Activated B cell treated with CpG ODN at 0.5 μM for 24 hours (primary cell): ENCODE results near the gene GGA1. TPM values are rescaled to one million over a fixed set of nuclear protein-coding genes. Genes with fewer than 3 reads are reported as not detected.

ENCODE experiments used
- ATAC-seq: fragments of 200-7000 bp; cut with Tn5 transposase; one replicate; pipeline ENCODE4 v1.10.0; 2021; ENCODE audit warnings: low read depth, mild to moderate bottlenecking, moderate library complexity
- CTCF ChIA-PET: fragments of 350-600 bp; sonication (Branson Sonifier 250); formaldehyde crosslinking; loops from one replicate; lab custom pipeline; 2021; ENCODE audit warnings: antibody characterized with exemption; lab: Charles Lee
- POLR2A ChIA-PET: fragments of 350-600 bp; sonication (Branson Sonifier 250); formaldehyde crosslinking; loops from one replicate; lab custom pipeline; 2021; ENCODE audit warnings: antibody characterized with exemption; lab: Charles Lee
- DNase-seq: peaks from one replicate; pipeline ENCODE4 v3.0.0; 2022
- H3K27ac Mint-ChIP-seq: one replicate; pipeline ENCODE4 v1.8.0; 2020; ENCODE audit warnings: mixed read lengths
- H3K27me3 Mint-ChIP-seq: one replicate; pipeline ENCODE4 v1.8.0; 2021; ENCODE audit warnings: mixed read lengths
- H3K36me3 Mint-ChIP-seq: one replicate; pipeline ENCODE4 v1.8.0; 2021; ENCODE audit warnings: low read depth, mixed read lengths
- H3K4me1 Mint-ChIP-seq: one replicate; pipeline ENCODE4 v1.8.0; 2021; ENCODE audit warnings: mixed read lengths
- H3K4me3 Mint-ChIP-seq: one replicate; pipeline ENCODE4 v1.8.0; 2020; ENCODE audit warnings: mild to moderate bottlenecking, mixed read lengths
- H3K9me3 Mint-ChIP-seq: one replicate; pipeline ENCODE4 v1.8.0; 2020; ENCODE audit warnings: mixed read lengths
- intact Hi-C: fragments of 100-400 bp; cut with micrococcal nuclease; formaldehyde crosslinking; loops from one replicate; pipeline ENCODE4 v1.15.1; 2024
- total RNA-seq: library from RNA; stranded (reverse); gene quantifications from 2 replicates; pipeline ENCODE4 v1.2.3, GENCODE V29; 2022
- TF ChIP-seq, protein P1 (sequence below): fragments of 200-600 bp; IDR thresholded peaks from one replicate; pipeline ENCODE4 v1.8.0; 2022; ENCODE audit warnings: antibody characterized with exemption, mild to moderate bottlenecking

GGA1 gene
- total RNA-seq, 1 donor from 2014 or later = 126 TPM

DNA sequence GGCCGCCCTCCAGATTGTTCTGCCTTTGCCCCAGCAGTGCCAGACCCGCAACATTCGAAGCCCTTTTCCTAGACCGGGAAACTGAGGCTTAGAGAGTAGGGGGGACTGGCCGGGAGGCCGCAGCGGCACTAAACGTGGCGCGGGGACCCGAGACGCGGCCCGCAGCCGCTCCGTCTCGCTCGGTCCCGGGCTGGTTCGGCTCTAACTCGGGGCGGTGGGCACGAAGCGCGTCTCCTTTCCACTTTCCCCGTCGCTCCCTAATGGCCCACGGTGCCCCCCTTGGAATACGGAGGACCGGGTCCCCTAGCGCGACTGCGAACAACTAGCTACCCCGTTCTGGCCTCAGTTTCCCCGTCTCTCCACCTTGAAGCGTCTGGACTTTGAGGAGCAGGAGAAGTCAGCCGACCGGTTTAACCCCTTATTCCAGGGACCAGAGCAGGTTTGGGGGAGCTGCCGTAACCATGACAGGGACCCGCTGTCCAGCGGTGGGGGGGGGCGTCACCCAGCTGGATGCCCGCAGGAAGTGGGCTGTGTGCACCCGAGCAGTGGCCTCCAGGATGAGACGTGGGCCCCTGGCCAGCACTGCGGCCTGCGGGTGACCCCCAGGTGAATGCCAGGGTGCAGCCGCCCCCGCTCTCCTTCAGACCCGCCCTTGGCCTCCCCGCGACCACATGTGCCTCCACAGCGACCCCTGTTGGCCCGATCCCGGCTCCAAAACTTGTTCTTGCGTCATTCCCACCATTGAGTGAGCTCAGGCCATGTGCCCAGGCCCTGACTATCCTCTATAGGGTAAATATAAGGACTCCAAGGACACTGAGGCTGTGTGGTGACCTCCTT, 47.2 kb upstream of the GGA1 start:
- ChIA-PET POLR2A (interaction anchor here (0.5 to 1.0 kb wide), 2 partner anchors 8 to 47 kb away, joined by 3 to 5 read pairs; partner anchors contain the start of gene GGA1), CTCF (interaction anchor here (0.8 to 11.7 kb wide), 6 partner anchors 17 to 90 kb away, joined by 3 to 255 read pairs (median 4); no protein-coding TSS in a partner anchor)
- Mint-ChIP-seq H3K9me3 (no peaks in the 10 kb centered on the region), H3K27me3 (peaks cover 36% of the 10 kb centered on the region), H3K36me3 (no peaks in the 10 kb centered on the region), H3K4me3 (peak overlapping the region; percentile 55), H3K4me1 (peaks cover 22% of the 10 kb centered on the region), H3K27ac (no peak overlapping the region)
- ATAC-seq (peak; percentile 51), DNase-seq (peak; percentile 70)
- intact Hi-C loops = no loop called here
- TF ChIP-seq, protein P1, sequence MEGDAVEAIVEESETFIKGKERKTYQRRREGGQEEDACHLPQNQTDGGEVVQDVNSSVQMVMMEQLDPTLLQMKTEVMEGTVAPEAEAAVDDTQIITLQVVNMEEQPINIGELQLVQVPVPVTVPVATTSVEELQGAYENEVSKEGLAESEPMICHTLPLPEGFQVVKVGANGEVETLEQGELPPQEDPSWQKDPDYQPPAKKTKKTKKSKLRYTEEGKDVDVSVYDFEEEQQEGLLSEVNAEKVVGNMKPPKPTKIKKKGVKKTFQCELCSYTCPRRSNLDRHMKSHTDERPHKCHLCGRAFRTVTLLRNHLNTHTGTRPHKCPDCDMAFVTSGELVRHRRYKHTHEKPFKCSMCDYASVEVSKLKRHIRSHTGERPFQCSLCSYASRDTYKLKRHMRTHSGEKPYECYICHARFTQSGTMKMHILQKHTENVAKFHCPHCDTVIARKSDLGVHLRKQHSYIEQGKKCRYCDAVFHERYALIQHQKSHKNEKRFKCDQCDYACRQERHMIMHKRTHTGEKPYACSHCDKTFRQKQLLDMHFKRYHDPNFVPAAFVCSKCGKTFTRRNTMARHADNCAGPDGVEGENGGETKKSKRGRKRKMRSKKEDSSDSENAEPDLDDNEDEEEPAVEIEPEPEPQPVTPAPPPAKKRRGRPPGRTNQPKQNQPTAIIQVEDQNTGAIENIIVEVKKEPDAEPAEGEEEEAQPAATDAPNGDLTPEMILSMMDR = no peak

DNA sequence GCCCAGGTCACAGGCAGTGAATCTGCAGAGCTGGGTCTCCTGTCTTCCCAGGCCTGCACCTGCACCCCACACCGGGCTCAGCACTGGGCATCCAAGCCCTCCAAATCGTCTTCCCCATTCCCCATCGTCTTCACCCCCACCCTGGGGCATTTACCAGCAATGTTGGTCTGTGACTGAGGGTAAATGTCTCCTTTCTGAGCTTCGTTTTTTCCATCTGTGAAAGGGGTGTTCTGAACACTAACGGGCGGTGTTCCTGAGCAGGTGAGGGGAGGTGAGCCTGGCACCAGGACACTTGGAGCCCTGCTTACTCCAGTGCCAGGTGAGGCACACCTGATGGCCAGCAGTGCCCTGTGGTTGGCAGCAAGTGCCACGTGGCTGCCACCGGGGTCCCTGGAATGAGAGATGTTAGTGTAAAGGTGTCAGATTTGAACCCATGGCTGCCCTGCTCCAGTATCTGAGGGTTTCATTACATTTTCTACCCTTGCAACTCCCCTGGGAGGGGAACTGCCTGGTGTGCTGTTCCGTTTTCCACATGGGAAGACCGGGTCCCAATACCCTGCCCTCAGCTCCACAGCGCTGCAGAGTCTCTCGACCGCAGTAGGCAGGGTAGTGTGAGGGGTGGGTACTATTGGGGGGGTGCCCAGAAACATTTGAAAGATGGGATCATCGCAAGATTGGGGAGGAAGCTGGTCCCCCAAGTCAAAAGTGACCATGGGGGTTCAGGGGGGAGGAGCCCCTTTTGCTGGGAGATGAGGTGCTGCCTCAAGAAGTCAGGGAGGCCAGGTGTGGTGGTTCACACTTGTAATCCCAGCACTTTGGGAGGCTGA, 46.4 kb upstream of the GGA1 start:
- intact Hi-C loops = no loop called here
- Mint-ChIP-seq H3K36me3 (no peaks in the 10 kb centered on the region), H3K9me3 (no peaks in the 10 kb centered on the region), H3K4me3 (peak overlapping the region; percentile 48), H3K4me1 (peaks cover 31% of the 10 kb centered on the region), H3K27ac (no peak overlapping the region), H3K27me3 (peaks cover 30% of the 10 kb centered on the region)
- POLR2A ChIA-PET = interaction anchor here (0.5 kb wide), 1 partner anchor 7 kb away, joined by 3 read pairs; no protein-coding TSS in a partner anchor
- DNase-seq (no peak), ATAC-seq (no peak)
- TF ChIP-seq, protein P1 = no peak
- CTCF ChIA-PET = interaction anchor here (0.8 to 11.7 kb wide), 7 partner anchors 18 to 91 kb away, joined by 3 to 255 read pairs (median 4); no protein-coding TSS in a partner anchor

DNA sequence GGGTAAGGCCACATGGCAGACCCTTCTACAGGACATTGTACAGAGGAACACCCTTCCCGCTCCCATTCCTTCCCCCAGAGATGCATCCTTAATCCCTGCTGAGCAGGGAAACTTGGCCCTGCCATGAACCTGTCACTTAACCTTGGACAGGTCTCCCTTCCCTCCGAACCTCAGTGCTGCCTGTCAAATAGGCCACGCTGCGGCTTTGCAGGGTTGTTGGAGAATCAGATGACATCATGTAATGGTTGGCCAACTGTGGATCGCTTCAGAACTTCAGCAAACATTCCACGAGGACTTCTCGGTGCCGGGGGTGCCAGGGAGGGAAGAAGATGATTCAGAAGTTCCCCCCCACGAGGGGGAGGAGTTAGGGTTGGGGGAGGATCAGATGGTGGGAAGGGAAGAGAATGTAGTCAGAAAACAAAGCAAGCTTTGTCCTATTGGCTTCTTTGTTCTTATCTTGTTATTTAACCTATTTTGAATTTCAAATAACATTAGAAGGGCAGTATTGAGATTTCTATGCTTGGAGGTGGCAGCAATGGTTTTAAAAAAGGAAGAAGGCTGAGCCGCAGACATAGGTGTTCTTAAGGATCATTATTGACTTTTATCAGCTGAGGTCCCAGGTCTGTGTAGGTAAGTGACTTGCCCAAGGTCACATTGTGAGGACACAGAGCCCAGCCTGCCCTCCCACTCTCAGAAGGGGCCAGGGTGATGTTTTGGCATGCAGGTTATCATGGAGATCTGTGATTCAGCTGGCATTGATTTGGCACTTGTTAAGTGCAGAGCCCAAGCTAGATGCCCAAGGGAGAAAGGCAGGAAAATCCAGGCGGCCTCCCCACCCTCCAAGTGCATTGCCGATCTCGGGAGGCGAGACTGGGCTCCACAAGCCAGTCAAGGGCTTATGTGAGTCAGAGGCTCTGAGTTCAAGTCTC, 45.2 kb upstream of the GGA1 start:
- ATAC-seq (no peak), DNase-seq (no peak)
- Mint-ChIP-seq H3K4me1 (peaks cover 34% of the 10 kb centered on the region), H3K4me3 (no peak overlapping the region), H3K27me3 (peaks cover 27% of the 10 kb centered on the region), H3K27ac (peak overlapping the region; percentile 22), H3K36me3 (no peaks in the 10 kb centered on the region), H3K9me3 (no peaks in the 10 kb centered on the region)
- POLR2A ChIA-PET = no interaction called here
- CTCF ChIA-PET = interaction anchor here (1.5 to 11.7 kb wide), 3 partner anchors 19 to 91 kb away, joined by 6 to 255 read pairs (median 7); no protein-coding TSS in a partner anchor
- intact Hi-C loops = no loop called here
- TF ChIP-seq, protein P1 = no peak

DNA sequence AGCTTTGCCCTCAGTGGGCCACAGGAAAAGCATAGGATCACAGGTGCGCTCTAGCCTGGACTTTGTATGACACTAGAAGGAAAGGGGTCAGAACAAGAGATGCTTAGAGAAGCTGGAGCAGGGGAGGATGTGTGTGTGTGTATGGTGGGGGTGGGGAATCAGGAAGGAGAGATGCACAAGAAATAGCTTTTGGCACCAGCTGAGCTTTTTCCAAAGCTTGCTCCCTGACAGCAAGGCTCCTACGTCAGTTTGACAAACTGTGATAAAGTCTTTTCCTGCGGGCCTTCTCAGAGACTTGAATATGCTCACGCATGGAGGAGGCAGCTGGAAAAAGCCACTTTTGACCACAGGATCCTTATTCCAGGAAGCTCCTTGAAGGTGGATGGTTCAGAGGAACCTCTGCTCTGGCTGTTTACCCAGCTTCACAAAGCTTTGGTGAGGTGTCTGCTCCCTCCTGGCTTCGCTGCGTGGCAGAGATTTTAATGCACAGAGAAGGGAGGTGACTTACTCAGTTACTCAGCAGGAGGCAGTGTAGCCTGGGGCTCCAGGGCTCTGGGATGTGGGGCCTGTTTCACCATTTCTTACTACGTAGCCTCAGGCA, 44.4 kb upstream of the GGA1 start:
- intact Hi-C loops = no loop called here
- peaks cover 27% of the 10 kb centered on the region for H3K27me3 Mint-ChIP-seq
- H3K27ac Mint-ChIP-seq = no peak overlapping the region
- no peak for DNase-seq
- TF ChIP-seq, protein P1 = no peak
- no peak for ATAC-seq
- peaks cover 34% of the 10 kb centered on the region for H3K4me1 Mint-ChIP-seq
- no peak overlapping the region for H3K4me3 Mint-ChIP-seq
- no peaks in the 10 kb centered on the region for H3K9me3 Mint-ChIP-seq
- no peaks in the 10 kb centered on the region for H3K36me3 Mint-ChIP-seq
- CTCF ChIA-PET = interaction anchor here (1.5 to 11.7 kb wide), 3 partner anchors 20 to 92 kb away, joined by 6 to 255 read pairs (median 7); no protein-coding TSS in a partner anchor
- POLR2A ChIA-PET = no interaction called here
